GM20000 (cell line): ENCODE results near the gene RAVER1.
"Not testable (repeated sequence)": the region's sequence is repeated elsewhere in the genome, so short reads cannot be mapped to it uniquely, and the experiment has no call there.

Experiments used
- DNase-seq: peaks from one replicate; pipeline ENCODE4 v3.0.0; 2012; ENCODE audit warnings: low spot score
- TF ChIP-seq, protein P1 (sequence below): IDR thresholded peaks from 2 replicates; pipeline ENCODE4 v1.5.1; 2012; ENCODE audit warnings: mild to moderate bottlenecking, control low read depth; ENCODE audit errors: extremely low read depth, missing control alignments

Gene RAVER1

DNA sequence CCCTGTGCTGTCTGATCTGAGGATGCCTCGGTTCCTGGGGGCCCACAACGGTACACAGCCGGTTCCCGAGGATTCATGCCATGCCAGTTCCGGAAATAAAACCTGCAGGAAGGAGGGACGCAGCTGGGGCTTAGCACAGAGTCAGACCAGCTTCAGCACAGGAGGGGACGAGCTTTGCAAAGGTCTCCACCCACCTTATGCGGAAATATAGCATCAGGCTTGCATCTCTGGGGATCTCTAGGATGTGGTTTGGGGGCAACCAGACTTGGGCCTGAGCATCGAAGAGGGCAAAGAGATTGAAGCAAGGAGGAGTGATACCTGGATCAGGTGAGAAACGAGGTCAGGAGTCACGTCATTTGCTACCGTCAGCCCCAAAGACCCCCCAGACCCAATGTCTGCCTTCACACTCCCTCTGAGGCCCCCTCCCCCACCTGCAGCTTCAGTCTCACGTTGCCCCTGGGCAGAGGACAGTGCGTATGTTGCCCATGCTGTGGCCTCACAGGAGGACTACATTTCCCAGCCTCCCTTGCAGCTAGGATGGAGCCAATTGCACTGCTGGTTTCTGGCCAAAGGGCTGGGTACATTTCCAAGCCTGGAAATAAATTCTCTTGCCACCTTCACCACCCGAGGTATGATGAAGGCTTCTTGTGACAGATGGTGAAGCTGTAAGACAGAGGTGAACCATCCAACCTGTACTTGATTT is 34.9 kb upstream of the RAVER1 start:
- TF ChIP-seq, protein P1, sequence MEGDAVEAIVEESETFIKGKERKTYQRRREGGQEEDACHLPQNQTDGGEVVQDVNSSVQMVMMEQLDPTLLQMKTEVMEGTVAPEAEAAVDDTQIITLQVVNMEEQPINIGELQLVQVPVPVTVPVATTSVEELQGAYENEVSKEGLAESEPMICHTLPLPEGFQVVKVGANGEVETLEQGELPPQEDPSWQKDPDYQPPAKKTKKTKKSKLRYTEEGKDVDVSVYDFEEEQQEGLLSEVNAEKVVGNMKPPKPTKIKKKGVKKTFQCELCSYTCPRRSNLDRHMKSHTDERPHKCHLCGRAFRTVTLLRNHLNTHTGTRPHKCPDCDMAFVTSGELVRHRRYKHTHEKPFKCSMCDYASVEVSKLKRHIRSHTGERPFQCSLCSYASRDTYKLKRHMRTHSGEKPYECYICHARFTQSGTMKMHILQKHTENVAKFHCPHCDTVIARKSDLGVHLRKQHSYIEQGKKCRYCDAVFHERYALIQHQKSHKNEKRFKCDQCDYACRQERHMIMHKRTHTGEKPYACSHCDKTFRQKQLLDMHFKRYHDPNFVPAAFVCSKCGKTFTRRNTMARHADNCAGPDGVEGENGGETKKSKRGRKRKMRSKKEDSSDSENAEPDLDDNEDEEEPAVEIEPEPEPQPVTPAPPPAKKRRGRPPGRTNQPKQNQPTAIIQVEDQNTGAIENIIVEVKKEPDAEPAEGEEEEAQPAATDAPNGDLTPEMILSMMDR, result no peak

DNA sequence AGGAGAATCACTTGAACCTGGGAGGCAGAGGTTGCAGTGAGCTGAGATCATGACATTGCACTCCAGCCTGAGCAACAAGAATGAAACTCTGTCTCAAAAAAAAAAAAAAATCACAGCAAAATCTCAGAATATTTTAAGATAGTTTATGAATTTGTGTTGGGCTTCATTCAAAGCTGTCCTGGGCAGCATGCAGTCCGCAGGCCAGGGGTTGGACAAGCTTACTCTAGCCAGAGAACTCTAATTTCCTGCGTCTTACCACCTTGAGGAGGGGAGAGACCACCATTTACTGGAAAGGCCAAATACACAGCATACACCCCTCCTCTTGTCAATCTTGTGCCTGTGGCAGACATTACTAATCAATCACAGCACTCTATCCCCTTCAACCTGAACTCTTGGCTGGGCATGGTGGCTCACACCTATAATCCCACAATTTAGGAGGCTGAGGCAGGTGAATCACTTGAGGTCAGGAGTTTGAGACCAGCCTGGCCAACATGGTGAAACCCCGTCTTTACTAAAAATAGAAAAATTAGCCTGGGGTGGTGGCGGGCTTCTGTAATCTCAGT is 33.7 kb upstream of the RAVER1 start:
- not testable (repeated sequence) for DNase-seq

More for the DNA sequence above, 34.9 kb upstream of the RAVER1 start:
- DNase-seq, result peak; percentile 10

DNA sequence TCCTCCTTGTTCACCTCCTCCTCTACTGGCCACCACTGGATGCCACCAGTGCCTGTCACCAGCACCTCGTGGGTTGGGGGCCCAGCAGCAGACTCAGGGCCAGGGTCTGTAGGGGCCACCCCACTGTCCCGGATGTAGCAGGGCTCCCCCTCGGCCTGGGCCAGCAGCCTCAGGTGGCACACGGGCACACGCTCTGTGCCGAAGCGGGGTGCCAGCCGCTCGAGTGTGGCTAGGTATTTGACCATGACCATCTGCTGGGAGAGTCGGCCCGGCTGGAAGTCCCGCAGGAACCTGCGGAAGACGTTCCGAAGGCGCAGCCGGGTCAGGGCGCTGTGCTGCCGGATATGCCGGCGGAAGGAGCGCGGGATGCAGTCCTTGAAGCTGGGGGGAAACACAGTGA is 32.2 kb upstream of the RAVER1 start:
- no peak for DNase-seq
- TF ChIP-seq, protein P1, result no peak

DNA sequence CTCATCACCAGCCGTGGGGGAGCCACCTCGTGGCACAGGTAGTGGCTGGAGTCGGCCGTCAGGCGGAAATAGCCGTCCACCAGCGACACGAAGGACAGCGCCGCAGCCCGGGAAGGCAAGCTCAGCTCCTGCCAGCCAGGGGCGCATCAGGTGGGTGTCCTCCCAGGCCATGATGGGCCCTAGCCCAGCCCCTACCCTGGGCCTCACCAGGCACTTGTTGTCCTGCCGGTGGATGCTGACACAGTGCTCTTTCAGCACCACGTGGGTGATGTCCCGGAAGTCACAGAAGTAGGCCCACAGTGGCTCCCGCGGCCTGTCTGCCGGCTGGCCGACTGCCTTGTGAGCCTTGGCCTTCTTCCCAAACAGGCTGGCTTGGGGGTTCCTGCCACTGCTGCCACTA is 31.3 kb upstream of the RAVER1 start:
- DNase-seq, result no peak
- TF ChIP-seq, protein P1, result no peak

DNA sequence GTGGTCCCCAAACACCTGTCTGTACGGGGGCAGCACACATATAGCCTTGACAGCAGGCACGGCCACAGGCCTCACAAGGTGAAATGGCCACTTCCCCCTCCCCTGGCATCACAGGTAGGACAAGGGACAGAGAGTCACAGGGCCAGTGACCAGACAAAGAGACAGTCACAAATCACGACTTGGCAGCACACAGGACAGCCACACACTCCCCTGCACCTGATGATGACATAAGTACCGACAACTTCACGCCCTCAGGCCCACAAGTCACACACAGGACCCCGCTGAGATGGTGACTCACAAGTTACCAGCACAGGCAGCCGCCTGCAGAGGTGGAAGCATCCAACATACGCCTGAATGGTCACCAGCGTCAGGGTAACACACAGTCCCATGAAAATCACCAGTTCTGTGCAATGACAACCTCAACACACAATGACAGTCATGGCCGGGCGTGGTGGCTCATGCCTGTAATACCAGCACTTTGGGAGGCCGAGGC is 30.5 kb upstream of the RAVER1 start:
- no peak for DNase-seq
- TF ChIP-seq, protein P1, result no peak

DNA sequence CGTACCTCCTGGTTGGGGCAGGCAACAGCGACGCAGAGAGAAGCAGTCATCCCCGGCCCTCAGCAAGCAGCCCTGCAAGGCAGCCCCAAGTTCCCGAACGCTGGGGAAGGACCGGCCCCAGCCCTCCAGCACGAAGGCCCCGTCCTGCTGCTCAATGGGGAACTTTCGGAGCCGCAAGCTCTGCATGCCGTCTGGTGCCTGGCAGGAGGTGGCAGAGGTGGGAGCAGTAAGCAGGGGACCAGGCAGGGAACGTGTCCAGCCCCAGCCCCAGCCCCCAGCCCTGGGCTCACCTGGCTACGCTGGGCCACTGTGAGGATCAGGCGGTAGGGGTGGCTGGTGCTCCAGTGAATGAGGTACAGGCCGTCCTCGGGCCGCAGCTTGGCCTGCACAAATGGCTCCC is 28.9 kb upstream of the RAVER1 start:
- TF ChIP-seq, protein P1, result no peak
- no peak for DNase-seq

DNA sequence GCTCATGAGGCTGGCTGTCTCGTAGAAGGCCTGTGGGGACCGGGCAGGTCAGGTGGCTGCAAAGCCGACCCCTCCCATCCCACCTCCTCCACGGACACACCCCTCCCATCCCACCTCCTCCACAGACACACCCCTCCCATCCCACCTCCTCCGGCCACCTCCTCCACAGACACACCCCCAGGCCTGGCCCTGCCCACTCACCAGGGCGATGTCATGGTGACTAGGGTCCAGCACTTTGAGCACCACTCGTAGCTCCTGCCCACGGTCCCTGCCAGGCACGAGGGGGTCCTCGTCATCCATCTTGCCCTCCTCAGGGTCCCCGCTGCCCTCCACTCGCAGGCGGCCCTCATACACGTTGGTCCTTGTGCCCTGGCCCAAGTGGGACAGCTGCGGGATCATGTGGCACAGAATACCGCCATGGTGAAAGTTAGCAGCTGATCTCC is 28.3 kb upstream of the RAVER1 start:
- DNase-seq, result no peak
- TF ChIP-seq, protein P1, result no peak

DNA sequence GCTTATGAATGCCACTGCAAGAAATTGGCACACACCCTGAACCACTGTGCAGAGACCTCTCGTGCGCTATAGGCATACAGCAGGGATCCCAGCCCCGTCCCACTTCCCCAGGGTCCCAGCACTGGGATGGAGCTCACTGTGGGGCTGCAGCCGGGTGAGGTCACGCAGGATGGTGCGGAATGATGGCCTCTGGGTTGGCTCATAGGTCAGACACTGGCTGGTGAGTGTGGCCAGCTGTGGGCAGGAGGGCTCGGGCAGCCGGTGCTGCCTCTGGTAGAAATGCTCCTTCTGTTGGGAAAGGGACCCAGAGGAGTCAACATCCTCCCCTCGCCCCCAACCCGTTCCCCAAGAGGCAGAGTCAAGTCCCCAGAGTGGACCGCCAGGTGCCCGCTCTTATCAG is 23.1 kb upstream of the RAVER1 start:
- no peak for DNase-seq
- TF ChIP-seq, protein P1, result no peak
